ENCODE results near the gene LMO7.

GRCh38 chr13:75769141-75769905 is 133.2 kb downstream of the LMO7 start:
- TF ChIP-seq CTCF (conservative IDR thresholded peaks at IDR 0.05; ENCODE audit: low read length): no peak
- no peak for TF ChIP-seq EZH2phosphoT487 (IDR thresholded peaks at IDR 0.05; ENCODE audit: borderline replicate concordance, low read depth, low read length)

All from OCI-LY7 (cell line).